RWPE2 (cell line): ENCODE results near the gene DZIP1L.

ENCODE experiments used
- ATAC-seq: fragments of 200-7000 bp; cut with Tn5 transposase; 3 replicates; pipeline ENCODE4 v1.9.1; 2021; ENCODE audit warnings: low read depth
- DNase-seq: peaks from one replicate; pipeline ENCODE4 v3.0.0-alpha.2; 2020; ENCODE audit warnings: low spot score
- H3K27ac ChIP-seq: fragments of 450-650 bp; 2 replicates; pipeline ENCODE4 v1.5.1; 2017; ENCODE audit warnings: mild to moderate bottlenecking; ENCODE audit not compliant: poor library complexity, severe bottlenecking
- H3K27me3 ChIP-seq: fragments of 250-450 bp; sonication (Bioruptor Pico); 2 replicates; pipeline ENCODE4 v1.5.1; 2021; ENCODE audit warnings: mild to moderate bottlenecking, moderate library complexity; ENCODE audit not compliant: insufficient read depth, poor library complexity, severe bottlenecking
- H3K36me3 ChIP-seq: fragments of 250-450 bp; sonication (Bioruptor Pico); 2 replicates; pipeline ENCODE4 v1.5.1; 2020; ENCODE audit warnings: low read depth, mild to moderate bottlenecking, moderate library complexity
- H3K4me1 ChIP-seq: fragments of 250-450 bp; sonication (Bioruptor Pico); 2 replicates; pipeline ENCODE4 v1.5.1; 2021; ENCODE audit warnings: mild to moderate bottlenecking, moderate library complexity; ENCODE audit not compliant: insufficient read depth, poor library complexity, severe bottlenecking
- H3K4me3 ChIP-seq: fragments of 250-450 bp; sonication (Bioruptor Pico); 2 replicates; pipeline ENCODE4 v1.5.1; 2021; ENCODE audit warnings: mild to moderate bottlenecking, moderate library complexity; ENCODE audit not compliant: severe bottlenecking
- H3K9me3 ChIP-seq: fragments of 250-450 bp; sonication (Bioruptor Pico); 2 replicates; pipeline ENCODE4 v1.5.1; 2021; ENCODE audit warnings: mild to moderate bottlenecking, moderate library complexity; ENCODE audit not compliant: severe bottlenecking
- TF ChIP-seq, protein P1 (sequence below): fragments of 450-650 bp; IDR thresholded peaks from one replicate; pipeline ENCODE4 v1.5.1; 2017; ENCODE audit warnings: mild to moderate bottlenecking, moderate library complexity; ENCODE audit not compliant: poor library complexity, severe bottlenecking

Gene DZIP1L

GRCh38 chr3:138047596-138048158, 67.7 kb downstream of the DZIP1L start:
- H3K4me1 ChIP-seq = peaks cover 16% of the 10 kb centered on the region
- no peak overlapping the region for H3K4me3 ChIP-seq
- no peak for DNase-seq
- H3K27ac ChIP-seq = no peak overlapping the region
- H3K27me3 ChIP-seq = no peaks in the 10 kb centered on the region
- no peaks in the 10 kb centered on the region for H3K36me3 ChIP-seq
- ATAC-seq = no peak
- TF ChIP-seq, protein P1, sequence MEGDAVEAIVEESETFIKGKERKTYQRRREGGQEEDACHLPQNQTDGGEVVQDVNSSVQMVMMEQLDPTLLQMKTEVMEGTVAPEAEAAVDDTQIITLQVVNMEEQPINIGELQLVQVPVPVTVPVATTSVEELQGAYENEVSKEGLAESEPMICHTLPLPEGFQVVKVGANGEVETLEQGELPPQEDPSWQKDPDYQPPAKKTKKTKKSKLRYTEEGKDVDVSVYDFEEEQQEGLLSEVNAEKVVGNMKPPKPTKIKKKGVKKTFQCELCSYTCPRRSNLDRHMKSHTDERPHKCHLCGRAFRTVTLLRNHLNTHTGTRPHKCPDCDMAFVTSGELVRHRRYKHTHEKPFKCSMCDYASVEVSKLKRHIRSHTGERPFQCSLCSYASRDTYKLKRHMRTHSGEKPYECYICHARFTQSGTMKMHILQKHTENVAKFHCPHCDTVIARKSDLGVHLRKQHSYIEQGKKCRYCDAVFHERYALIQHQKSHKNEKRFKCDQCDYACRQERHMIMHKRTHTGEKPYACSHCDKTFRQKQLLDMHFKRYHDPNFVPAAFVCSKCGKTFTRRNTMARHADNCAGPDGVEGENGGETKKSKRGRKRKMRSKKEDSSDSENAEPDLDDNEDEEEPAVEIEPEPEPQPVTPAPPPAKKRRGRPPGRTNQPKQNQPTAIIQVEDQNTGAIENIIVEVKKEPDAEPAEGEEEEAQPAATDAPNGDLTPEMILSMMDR = no peak
- H3K9me3 ChIP-seq = no peaks in the 10 kb centered on the region

GRCh38 chr3:138046955-138047354, 68.5 kb downstream of the DZIP1L start:
- peak; percentile 7; the same call in 1 of the 3 replicates for ATAC-seq

GRCh38 chr3:138046085-138046484, 69.3 kb downstream of the DZIP1L start:
- Histone ChIP-seq H3K36me3 (no peaks in the 10 kb centered on the region), H3K4me3 (no peak overlapping the region), H3K4me1 (peaks cover 26% of the 10 kb centered on the region), H3K9me3 (no peaks in the 10 kb centered on the region), H3K27ac (no peak overlapping the region), H3K27me3 (no peaks in the 10 kb centered on the region)
- no peak for DNase-seq
- no peak for ATAC-seq
- TF ChIP-seq, protein P1 = no peak

More at GRCh38 chr3:138046955-138047354, 68.5 kb downstream of the DZIP1L start:
- H3K4me1 ChIP-seq = peaks cover 20% of the 10 kb centered on the region
- DNase-seq = no peak
- H3K36me3 ChIP-seq = no peaks in the 10 kb centered on the region
- H3K27me3 ChIP-seq = no peaks in the 10 kb centered on the region
- H3K27ac ChIP-seq = no peak overlapping the region
- H3K4me3 ChIP-seq = no peak overlapping the region
- H3K9me3 ChIP-seq = no peaks in the 10 kb centered on the region
- TF ChIP-seq, protein P1 = no peak

- peak overlapping the region; percentile 36 for H3K27ac ChIP-seq
These were observed 72.0 kb downstream of the DZIP1L start for GRCh38 chr3:138043266-138044029.

More at GRCh38 chr3:138043266-138044029, 72.0 kb downstream of the DZIP1L start:
- Histone ChIP-seq H3K27me3 (no peaks in the 10 kb centered on the region), H3K4me3 (no peak overlapping the region), H3K9me3 (no peaks in the 10 kb centered on the region), H3K4me1 (peaks cover 26% of the 10 kb centered on the region), H3K36me3 (no peaks in the 10 kb centered on the region)
- TF ChIP-seq, protein P1 = no peak
- ATAC-seq = peak; percentile 86
- DNase-seq = no peak
